HepG2 (cell line): Measurements from ENCODE around the gene KISS1.

Source experiments
- ARID5B ChIP-seq: IDR thresholded peaks from 2 replicates; pipeline ENCODE4 v1.4.0; 2020; ENCODE audit warnings: mild to moderate bottlenecking, missing genetic modification reagents
- CEBPG ChIP-seq: IDR thresholded peaks from 2 replicates; pipeline ENCODE4 v1.6.1; 2016
- FOXJ3 ChIP-seq: sonication (generic); formaldehyde crosslinking; IDR thresholded peaks from 2 replicates; pipeline ENCODE4 v1.4.0; 2020; ENCODE audit warnings: missing genetic modification reagents, mild to moderate bottlenecking, borderline replicate concordance
- HOMEZ ChIP-seq: IDR thresholded peaks from 2 replicates; pipeline ENCODE4 v1.6.1; 2016; ENCODE audit warnings: low read depth
- PRDM4 ChIP-seq: sonication (generic); formaldehyde crosslinking; IDR thresholded peaks from 2 replicates; pipeline ENCODE4 v1.9.0; 2021; ENCODE audit warnings: missing genetic modification reagents, borderline replicate concordance
- SRF ChIP-seq: IDR thresholded peaks from 2 replicates; pipeline ENCODE4 v1.6.1; 2011; ENCODE audit warnings: mild to moderate bottlenecking, low read depth, low read length, moderate library complexity

- TF ChIP-seq PRDM4 (CRISPR knock-in tag) (no peak), HOMEZ (no peak), CEBPG (CRISPR knock-in tag) (no peak), FOXJ3 (CRISPR knock-in tag) (no peak), SRF (no peak), ARID5B (CRISPR knock-in tag) (no peak)
Measured at GRCh38 chr1:204153667-204154066, 42.6 kb downstream of the KISS1 start.
